SK-N-SH treated with all-trans-retinoic acid at 6 μM for 48 hours (cell line): Measurements from ENCODE around the gene GARIN5A.

Source experiments
- ATAC-seq: fragments of 200-7000 bp; cut with Tn5 transposase; 3 replicates; pipeline ENCODE4 v1.9.1; 2020; ENCODE audit warnings: mild to moderate bottlenecking, moderate library complexity
- ARNTL ChIP-seq: fragments of 450-650 bp; formaldehyde crosslinking; IDR thresholded peaks from 2 replicates; pipeline ENCODE4 v1.5.0; 2020; ENCODE audit warnings: low read depth, mild to moderate bottlenecking, moderate library complexity, borderline replicate concordance
- BACH2 ChIP-seq: fragments of 250-450 bp; sonication (Bioruptor Pico); IDR thresholded peaks from 2 replicates; pipeline ENCODE4 v1.9.0; 2021; ENCODE audit warnings: mild to moderate bottlenecking, borderline replicate concordance
- CSDC2 ChIP-seq: fragments of 250-450 bp; sonication (Bioruptor Pico); IDR thresholded peaks from 2 replicates; pipeline ENCODE4 v1.5.0; 2020; ENCODE audit warnings: mild to moderate bottlenecking, moderate library complexity
- ESRRG ChIP-seq: fragments of 250-450 bp; sonication (Bioruptor Pico); IDR thresholded peaks from 2 replicates; pipeline ENCODE4 v1.6.1; 2021; ENCODE audit warnings: mild to moderate bottlenecking
- GLIS3 ChIP-seq: fragments of 250-450 bp; sonication (Bioruptor Pico); IDR thresholded peaks from 2 replicates; pipeline ENCODE4 v1.5.0; 2020; ENCODE audit warnings: mild to moderate bottlenecking, moderate library complexity
- ISL1 ChIP-seq: fragments of 250-450 bp; sonication (Bioruptor Pico); IDR thresholded peaks from 2 replicates; pipeline ENCODE4 v2.1.2; 2022; ENCODE audit warnings: mild to moderate bottlenecking, moderate library complexity
- OSR1 ChIP-seq: fragments of 250-450 bp; sonication (Bioruptor Pico); IDR thresholded peaks from 2 replicates; pipeline ENCODE4 v1.8.0; 2022; ENCODE audit warnings: moderate library complexity, mild to moderate bottlenecking, inconsistent platforms
- RARB ChIP-seq: fragments of 250-450 bp; sonication (Bioruptor Pico); IDR thresholded peaks from 2 replicates; pipeline ENCODE4 v1.8.0; 2021; ENCODE audit warnings: mild to moderate bottlenecking, moderate library complexity
- SNAI2 ChIP-seq: fragments of 250-450 bp; sonication (Bioruptor Pico); IDR thresholded peaks from 2 replicates; pipeline ENCODE4 v1.5.0; 2020; ENCODE audit warnings: mild to moderate bottlenecking, moderate library complexity
- TCF4 ChIP-seq: fragments of 250-450 bp; sonication (Bioruptor Pico); IDR thresholded peaks from 2 replicates; pipeline ENCODE4 v1.8.0; 2021; ENCODE audit warnings: mild to moderate bottlenecking, moderate library complexity, borderline replicate concordance
- TOX ChIP-seq: fragments of 250-450 bp; sonication (Bioruptor Pico); IDR thresholded peaks from 2 replicates; pipeline ENCODE4 v1.8.0; 2021; ENCODE audit warnings: mild to moderate bottlenecking, moderate library complexity, borderline replicate concordance
- ZC3H10 ChIP-seq: fragments of 250-450 bp; sonication (Bioruptor Pico); IDR thresholded peaks from 2 replicates; pipeline ENCODE4 v1.5.1; 2021; ENCODE audit warnings: mild to moderate bottlenecking, moderate library complexity
- ZFP3 ChIP-seq: fragments of 250-450 bp; sonication (Bioruptor Pico); IDR thresholded peaks from 2 replicates; pipeline ENCODE4 v1.5.0; 2020; ENCODE audit warnings: mild to moderate bottlenecking, moderate library complexity
- ZFP30 ChIP-seq: fragments of 450-650 bp; formaldehyde crosslinking; IDR thresholded peaks from 2 replicates; pipeline ENCODE4 v1.5.0; 2022; ENCODE audit warnings: mild to moderate bottlenecking, moderate library complexity
- ZNF565 ChIP-seq: fragments of 450-650 bp; formaldehyde crosslinking; conservative IDR thresholded peaks from 2 replicates; pipeline ENCODE4 v1.5.0; 2020; ENCODE audit warnings: low read depth, mild to moderate bottlenecking, moderate library complexity
- ZNF70 ChIP-seq: fragments of 450-650 bp; formaldehyde crosslinking; IDR thresholded peaks from 2 replicates; pipeline ENCODE4 v1.5.0; 2020; ENCODE audit warnings: mild to moderate bottlenecking, moderate library complexity
- ZNF8 ChIP-seq: fragments of 450-650 bp; formaldehyde crosslinking; IDR thresholded peaks from 2 replicates; pipeline ENCODE4 v1.5.0; 2020; ENCODE audit warnings: mild to moderate bottlenecking, moderate library complexity
- TF ChIP-seq, protein P1 (sequence below): fragments of 250-450 bp; sonication (Bioruptor Pico); IDR thresholded peaks from 2 replicates; pipeline ENCODE4 v1.8.0; 2021; ENCODE audit warnings: low read depth, mild to moderate bottlenecking, moderate library complexity, borderline replicate concordance
- TF ChIP-seq, protein P2 (sequence below): fragments of 250-450 bp; sonication (Bioruptor Pico); IDR thresholded peaks from 2 replicates; pipeline ENCODE4 v1.5.1; 2021; ENCODE audit warnings: mild to moderate bottlenecking, moderate library complexity
- TF ChIP-seq, protein P3 (sequence below): fragments of 250-450 bp; sonication (Bioruptor Pico); IDR thresholded peaks from 2 replicates; pipeline ENCODE4 v1.5.0; 2020; ENCODE audit warnings: mild to moderate bottlenecking, moderate library complexity
- TF ChIP-seq, protein P4 (sequence below): fragments of 250-450 bp; sonication (Bioruptor Pico); IDR thresholded peaks from 2 replicates; pipeline ENCODE4 v1.5.1; 2020; ENCODE audit warnings: low read depth, mild to moderate bottlenecking, moderate library complexity
- TF ChIP-seq, protein P5 (sequence below): fragments of 250-450 bp; sonication (Bioruptor Pico); IDR thresholded peaks from 2 replicates; pipeline ENCODE4 v1.8.0; 2020; ENCODE audit warnings: mild to moderate bottlenecking, moderate library complexity, borderline replicate concordance

The GARIN5A gene

DNA sequence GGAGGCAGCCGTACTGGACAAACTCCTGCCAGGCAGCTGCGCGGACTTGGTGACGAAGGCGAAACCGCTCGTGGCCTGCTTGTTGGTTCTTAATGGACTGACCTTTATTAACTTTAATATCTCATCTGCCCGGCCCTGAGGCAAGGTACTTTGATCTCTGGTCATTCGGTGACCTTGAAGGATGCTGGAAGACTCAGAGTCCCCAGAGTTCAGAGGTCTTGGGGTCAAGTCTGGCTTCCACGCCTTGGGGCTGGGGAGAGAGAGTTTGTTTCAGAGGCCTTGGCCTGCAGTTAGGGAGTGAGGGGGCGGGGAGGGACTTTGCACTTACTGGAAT lies 10.0 kb downstream of the GARIN5A start:
- no peak for ATAC-seq
- TF ChIP-seq, protein P1, sequence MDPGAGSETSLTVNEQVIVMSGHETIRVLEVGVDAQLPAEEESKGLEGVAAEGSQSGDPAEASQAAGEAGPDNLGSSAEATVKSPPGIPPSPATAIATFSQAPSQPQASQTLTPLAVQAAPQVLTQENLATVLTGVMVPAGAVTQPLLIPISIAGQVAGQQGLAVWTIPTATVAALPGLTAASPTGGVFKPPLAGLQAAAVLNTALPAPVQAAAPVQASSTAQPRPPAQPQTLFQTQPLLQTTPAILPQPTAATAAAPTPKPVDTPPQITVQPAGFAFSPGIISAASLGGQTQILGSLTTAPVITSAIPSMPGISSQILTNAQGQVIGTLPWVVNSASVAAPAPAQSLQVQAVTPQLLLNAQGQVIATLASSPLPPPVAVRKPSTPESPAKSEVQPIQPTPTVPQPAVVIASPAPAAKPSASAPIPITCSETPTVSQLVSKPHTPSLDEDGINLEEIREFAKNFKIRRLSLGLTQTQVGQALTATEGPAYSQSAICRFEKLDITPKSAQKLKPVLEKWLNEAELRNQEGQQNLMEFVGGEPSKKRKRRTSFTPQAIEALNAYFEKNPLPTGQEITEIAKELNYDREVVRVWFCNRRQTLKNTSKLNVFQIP, result no peak
- TF ChIP-seq ZFP30 (CRISPR knock-in tag) (no peak), ARNTL (CRISPR knock-in tag) (no peak), BACH2 (no peak), ZFP3 (CRISPR knock-in tag) (no peak), CSDC2 (CRISPR knock-in tag) (no peak), TOX (CRISPR knock-in tag) (no peak), GLIS3 (no peak), SNAI2 (CRISPR knock-in tag) (no peak), ISL1 (CRISPR knock-in tag) (no peak), ESRRG (no peak), ZNF70 (no peak), TCF4 (no peak), RARB (CRISPR knock-in tag) (no peak), ZNF565 (CRISPR knock-in tag) (no peak), OSR1 (CRISPR knock-in tag) (no peak), ZC3H10 (CRISPR knock-in tag) (no peak)
- TF ChIP-seq, protein P2, sequence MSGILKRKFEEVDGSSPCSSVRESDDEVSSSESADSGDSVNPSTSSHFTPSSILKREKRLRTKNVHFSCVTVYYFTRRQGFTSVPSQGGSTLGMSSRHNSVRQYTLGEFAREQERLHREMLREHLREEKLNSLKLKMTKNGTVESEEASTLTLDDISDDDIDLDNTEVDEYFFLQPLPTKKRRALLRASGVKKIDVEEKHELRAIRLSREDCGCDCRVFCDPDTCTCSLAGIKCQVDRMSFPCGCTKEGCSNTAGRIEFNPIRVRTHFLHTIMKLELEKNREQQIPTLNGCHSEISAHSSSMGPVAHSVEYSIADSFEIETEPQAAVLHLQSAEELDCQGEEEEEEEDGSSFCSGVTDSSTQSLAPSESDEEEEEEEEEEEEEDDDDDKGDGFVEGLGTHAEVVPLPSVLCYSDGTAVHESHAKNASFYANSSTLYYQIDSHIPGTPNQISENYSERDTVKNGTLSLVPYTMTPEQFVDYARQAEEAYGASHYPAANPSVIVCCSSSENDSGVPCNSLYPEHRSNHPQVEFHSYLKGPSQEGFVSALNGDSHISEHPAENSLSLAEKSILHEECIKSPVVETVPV, result no peak
- TF ChIP-seq, protein P3, sequence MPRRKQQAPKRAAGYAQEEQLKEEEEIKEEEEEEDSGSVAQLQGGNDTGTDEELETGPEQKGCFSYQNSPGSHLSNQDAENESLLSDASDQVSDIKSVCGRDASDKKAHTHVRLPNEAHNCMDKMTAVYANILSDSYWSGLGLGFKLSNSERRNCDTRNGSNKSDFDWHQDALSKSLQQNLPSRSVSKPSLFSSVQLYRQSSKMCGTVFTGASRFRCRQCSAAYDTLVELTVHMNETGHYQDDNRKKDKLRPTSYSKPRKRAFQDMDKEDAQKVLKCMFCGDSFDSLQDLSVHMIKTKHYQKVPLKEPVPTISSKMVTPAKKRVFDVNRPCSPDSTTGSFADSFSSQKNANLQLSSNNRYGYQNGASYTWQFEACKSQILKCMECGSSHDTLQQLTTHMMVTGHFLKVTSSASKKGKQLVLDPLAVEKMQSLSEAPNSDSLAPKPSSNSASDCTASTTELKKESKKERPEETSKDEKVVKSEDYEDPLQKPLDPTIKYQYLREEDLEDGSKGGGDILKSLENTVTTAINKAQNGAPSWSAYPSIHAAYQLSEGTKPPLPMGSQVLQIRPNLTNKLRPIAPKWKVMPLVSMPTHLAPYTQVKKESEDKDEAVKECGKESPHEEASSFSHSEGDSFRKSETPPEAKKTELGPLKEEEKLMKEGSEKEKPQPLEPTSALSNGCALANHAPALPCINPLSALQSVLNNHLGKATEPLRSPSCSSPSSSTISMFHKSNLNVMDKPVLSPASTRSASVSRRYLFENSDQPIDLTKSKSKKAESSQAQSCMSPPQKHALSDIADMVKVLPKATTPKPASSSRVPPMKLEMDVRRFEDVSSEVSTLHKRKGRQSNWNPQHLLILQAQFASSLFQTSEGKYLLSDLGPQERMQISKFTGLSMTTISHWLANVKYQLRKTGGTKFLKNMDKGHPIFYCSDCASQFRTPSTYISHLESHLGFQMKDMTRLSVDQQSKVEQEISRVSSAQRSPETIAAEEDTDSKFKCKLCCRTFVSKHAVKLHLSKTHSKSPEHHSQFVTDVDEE (CRISPR knock-in tag), result no peak
- TF ChIP-seq, protein P4, sequence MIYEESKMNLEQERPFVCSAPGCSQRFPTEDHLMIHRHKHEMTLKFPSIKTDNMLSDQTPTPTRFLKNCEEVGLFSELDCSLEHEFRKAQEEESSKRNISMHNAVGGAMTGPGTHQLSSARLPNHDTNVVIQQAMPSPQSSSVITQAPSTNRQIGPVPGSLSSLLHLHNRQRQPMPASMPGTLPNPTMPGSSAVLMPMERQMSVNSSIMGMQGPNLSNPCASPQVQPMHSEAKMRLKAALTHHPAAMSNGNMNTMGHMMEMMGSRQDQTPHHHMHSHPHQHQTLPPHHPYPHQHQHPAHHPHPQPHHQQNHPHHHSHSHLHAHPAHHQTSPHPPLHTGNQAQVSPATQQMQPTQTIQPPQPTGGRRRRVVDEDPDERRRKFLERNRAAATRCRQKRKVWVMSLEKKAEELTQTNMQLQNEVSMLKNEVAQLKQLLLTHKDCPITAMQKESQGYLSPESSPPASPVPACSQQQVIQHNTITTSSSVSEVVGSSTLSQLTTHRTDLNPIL (CRISPR knock-in tag), result no peak

DNA sequence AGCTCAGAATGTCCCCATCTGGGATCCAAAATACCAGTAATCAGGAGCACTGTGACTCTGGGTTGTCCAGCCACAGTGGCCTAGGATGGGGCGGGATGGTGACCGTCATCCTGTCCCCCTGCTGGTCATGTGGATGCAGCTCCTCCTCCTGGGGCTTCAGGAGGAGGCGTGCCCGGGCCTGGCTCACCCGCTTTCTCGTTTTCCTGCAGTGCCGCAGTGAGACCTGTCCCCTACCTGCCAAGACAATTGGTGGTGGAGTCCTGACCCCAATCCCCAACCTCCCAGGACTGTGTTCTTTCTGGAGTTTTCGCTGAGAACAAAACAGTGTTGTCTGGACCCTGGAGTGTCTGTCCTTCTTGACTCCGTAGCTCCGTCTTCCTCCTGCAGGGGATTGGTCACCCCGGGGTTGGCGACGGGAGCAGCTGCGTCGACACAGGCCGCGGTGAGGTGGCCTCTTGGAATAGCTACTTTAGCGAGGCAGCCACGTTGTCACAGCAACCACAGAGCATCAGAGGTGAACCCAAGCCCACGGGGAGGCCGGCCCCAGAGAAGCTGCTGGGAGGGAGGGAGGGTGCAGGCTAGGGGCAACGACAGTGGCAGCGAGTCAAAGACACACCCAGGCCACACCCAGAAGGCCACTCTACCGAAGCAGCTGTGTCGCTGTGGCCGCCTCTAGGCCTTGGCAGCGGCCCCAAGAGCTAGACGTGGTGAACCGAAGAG lies 10.5 kb downstream of the GARIN5A start:
- ATAC-seq, result peak; percentile 24; the same call in 1 of the 3 replicates
- TF ChIP-seq OSR1 (CRISPR knock-in tag) (no peak), ZFP3 (CRISPR knock-in tag) (no peak), TOX (CRISPR knock-in tag) (no peak), SNAI2 (CRISPR knock-in tag) (no peak), GLIS3 (no peak), ISL1 (CRISPR knock-in tag) (no peak), ZNF70 (no peak), RARB (CRISPR knock-in tag) (no peak), ZNF8 (no peak), ZFP30 (CRISPR knock-in tag) (no peak), ZC3H10 (CRISPR knock-in tag) (no peak)
- TF ChIP-seq, protein P4 (CRISPR knock-in tag), result no peak
- TF ChIP-seq, protein P3 (CRISPR knock-in tag), result no peak
- TF ChIP-seq, protein P1, result no peak
- TF ChIP-seq, protein P5, sequence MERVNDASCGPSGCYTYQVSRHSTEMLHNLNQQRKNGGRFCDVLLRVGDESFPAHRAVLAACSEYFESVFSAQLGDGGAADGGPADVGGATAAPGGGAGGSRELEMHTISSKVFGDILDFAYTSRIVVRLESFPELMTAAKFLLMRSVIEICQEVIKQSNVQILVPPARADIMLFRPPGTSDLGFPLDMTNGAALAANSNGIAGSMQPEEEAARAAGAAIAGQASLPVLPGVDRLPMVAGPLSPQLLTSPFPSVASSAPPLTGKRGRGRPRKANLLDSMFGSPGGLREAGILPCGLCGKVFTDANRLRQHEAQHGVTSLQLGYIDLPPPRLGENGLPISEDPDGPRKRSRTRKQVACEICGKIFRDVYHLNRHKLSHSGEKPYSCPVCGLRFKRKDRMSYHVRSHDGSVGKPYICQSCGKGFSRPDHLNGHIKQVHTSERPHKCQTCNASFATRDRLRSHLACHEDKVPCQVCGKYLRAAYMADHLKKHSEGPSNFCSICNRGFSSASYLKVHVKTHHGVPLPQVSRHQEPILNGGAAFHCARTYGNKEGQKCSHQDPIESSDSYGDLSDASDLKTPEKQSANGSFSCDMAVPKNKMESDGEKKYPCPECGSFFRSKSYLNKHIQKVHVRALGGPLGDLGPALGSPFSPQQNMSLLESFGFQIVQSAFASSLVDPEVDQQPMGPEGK (CRISPR knock-in tag), result no peak
- TF ChIP-seq, protein P2, result no peak
